GM18868 (cell line): ENCODE results near the gene AMIGO1.

Source experiments
- ATAC-seq: cut with Tn5 transposase; IDR thresholded peaks from one replicate; pipeline ENCODE4 v1.9.1; 2021; ENCODE audit warnings: mild to moderate bottlenecking, moderate library complexity; ENCODE audit not compliant: unreplicated experiment

AMIGO1 gene

GRCh38 chr1:109509176-109510134 lies at the start of gene AMIGO1:
TSS of gene AMIGO1 (minus strand) at chr1:109509727. CDS start at chr1:109508912, 815 bp downstream.
- no peak for ATAC-seq

- no peak for ATAC-seq
Measured at GRCh38 chr1:109557520-109557919, 48.0 kb upstream of the AMIGO1 start.

GRCh38 chr1:109556563-109556962 lies 47.0 kb upstream of the AMIGO1 start:
- ATAC-seq = no peak

- peak; percentile 89 for ATAC-seq
Measured at GRCh38 chr1:109548321-109549267, 39.1 kb upstream of the AMIGO1 start, which contains the start of gene GNAI3. TSS of gene GNAI3 (plus strand) at chr1:109548615. CDS start at chr1:109548721, 106 bp downstream.

- ATAC-seq = no peak
Measured at GRCh38 chr1:109547463-109548320, 38.2 kb upstream of the AMIGO1 start.

GRCh38 chr1:109546311-109547109 lies 37.0 kb upstream of the AMIGO1 start:
- peak; percentile 43 for ATAC-seq

GRCh38 chr1:109543988-109544735 lies 34.6 kb upstream of the AMIGO1 start:
- no peak for ATAC-seq

- ATAC-seq = no peak
Measured at GRCh38 chr1:109543283-109543987, 33.9 kb upstream of the AMIGO1 start.

GRCh38 chr1:109542657-109543056 lies 33.1 kb upstream of the AMIGO1 start:
- no peak for ATAC-seq

- ATAC-seq = no peak
Measured at GRCh38 chr1:109541102-109541501, 31.6 kb upstream of the AMIGO1 start.

- ATAC-seq = no peak
Measured at GRCh38 chr1:109539676-109540075, 30.1 kb upstream of the AMIGO1 start, which contains the start of gene GPR61. TSS of gene GPR61 (plus strand) at chr1:109539872. CDS start at chr1:109543023, 3,151 bp downstream.

- ATAC-seq = no peak
Measured at GRCh38 chr1:109538827-109539555, 29.5 kb upstream of the AMIGO1 start.

- ATAC-seq = no peak
Measured at GRCh38 chr1:109537450-109538178, 28.1 kb upstream of the AMIGO1 start.

GRCh38 chr1:109535971-109536491 lies 26.5 kb upstream of the AMIGO1 start:
- no peak for ATAC-seq

GRCh38 chr1:109535481-109535880 lies 26.0 kb upstream of the AMIGO1 start:
- no peak for ATAC-seq

GRCh38 chr1:109534307-109534858 lies 24.9 kb upstream of the AMIGO1 start:
- no peak for ATAC-seq
